ENCODE measurements around the gene CSNK1G2. TPM values are rescaled to one million over a fixed set of nuclear protein-coding genes. Genes with fewer than 3 reads are reported as not detected.

CSNK1G2 gene
- total RNA-seq, 2 experiments from 2014 or later, result 122 to 127 TPM

DNA sequence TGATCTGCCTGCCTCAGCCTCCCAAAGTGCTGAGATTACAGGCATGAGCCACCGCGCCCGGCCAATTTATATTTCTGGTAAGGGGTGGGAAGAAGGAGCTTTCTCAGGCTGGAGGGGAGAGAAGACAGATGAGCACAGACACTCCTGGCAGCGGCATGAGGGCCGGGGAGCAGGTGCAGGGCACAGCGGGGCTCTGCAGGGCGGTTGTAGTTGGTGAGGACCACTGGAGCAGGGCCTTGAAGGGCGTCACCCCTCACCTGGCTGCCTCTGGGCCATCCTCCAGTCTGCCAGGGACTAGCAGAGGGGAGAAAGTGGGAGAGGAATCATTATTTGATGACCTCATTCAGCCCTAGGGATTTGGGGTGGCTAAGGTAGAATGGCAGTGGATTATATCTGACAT is 8.6 kb upstream of the CSNK1G2 start:
- ATAC-seq (ENCODE audit: poor library complexity) (no peak), DNase-seq (no peak)
- Mint-ChIP-seq H3K4me3 (no peak overlapping the region), H3K9me3 (no peaks in the 10 kb centered on the region), H3K4me1 (ENCODE audit: low read depth) (peaks cover 39% of the 10 kb centered on the region), H3K36me3 (ENCODE audit: low read depth) (no peaks in the 10 kb centered on the region), H3K27ac (no peak overlapping the region), H3K27me3 (no peaks in the 10 kb centered on the region)
- Histone ChIP-seq H3K9me3 (ENCODE audit: control insufficient read depth in 1 of 2, insufficient read depth in 1 of 2, low read length in 2 of 2) (peaks cover 0 to 17% of the 10 kb centered on the region in 2 experiments), H3K4me1 (ENCODE audit: insufficient read depth, low read length) (peaks cover 30% of the 10 kb centered on the region), H3K36me3 (ENCODE audit: insufficient read depth, low read length) (no peaks in the 10 kb centered on the region), H3K4me3 (ENCODE audit: low read length) (no peak overlapping the region), H3K27me3 (ENCODE audit: control insufficient read depth in 1 of 2, insufficient read depth in 2 of 2, low read length in 2 of 2) (no peaks in the 10 kb centered on the region), H3K27ac (ENCODE audit: low read depth in 1 of 2, low read length in 2 of 2) (no peak overlapping the region)
- TF ChIP-seq, protein P1, sequence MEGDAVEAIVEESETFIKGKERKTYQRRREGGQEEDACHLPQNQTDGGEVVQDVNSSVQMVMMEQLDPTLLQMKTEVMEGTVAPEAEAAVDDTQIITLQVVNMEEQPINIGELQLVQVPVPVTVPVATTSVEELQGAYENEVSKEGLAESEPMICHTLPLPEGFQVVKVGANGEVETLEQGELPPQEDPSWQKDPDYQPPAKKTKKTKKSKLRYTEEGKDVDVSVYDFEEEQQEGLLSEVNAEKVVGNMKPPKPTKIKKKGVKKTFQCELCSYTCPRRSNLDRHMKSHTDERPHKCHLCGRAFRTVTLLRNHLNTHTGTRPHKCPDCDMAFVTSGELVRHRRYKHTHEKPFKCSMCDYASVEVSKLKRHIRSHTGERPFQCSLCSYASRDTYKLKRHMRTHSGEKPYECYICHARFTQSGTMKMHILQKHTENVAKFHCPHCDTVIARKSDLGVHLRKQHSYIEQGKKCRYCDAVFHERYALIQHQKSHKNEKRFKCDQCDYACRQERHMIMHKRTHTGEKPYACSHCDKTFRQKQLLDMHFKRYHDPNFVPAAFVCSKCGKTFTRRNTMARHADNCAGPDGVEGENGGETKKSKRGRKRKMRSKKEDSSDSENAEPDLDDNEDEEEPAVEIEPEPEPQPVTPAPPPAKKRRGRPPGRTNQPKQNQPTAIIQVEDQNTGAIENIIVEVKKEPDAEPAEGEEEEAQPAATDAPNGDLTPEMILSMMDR (IDR thresholded peaks at IDR 0.05), result no peak
- CTCF ChIA-PET, result interaction anchor here (1.1 kb wide), 1 partner anchor 9 kb away, joined by 5 read pairs; no protein-coding TSS in a partner anchor
- intact Hi-C loops (cut with DNase I, micrococcal nuclease), result no loop called here
- POLR2A ChIA-PET, result no interaction called here

DNA sequence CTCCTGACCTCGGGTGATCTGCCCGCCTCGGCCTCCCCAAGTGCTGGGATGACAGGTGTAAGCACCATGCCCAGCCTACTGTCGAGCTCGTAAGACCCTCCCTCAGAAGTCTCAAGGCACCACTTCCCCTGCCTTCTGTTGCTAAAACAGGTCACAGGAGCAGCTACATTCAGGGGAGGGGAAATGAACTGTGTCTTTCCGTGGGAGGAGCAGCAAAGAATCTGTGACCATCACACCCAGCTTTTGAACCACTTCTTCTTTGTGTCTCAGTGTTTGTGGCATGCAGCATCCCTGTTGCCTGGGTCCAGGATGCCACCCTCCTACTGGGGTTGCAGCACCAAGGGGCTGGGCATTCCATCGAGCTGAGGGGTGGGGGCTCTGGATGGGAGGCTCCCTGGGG is 7.7 kb upstream of the CSNK1G2 start:
- TF ChIP-seq, protein P1 (IDR thresholded peaks at IDR 0.05), result no peak
- Mint-ChIP-seq H3K36me3 (ENCODE audit: low read depth) (no peaks in the 10 kb centered on the region), H3K4me3 (no peak overlapping the region), H3K4me1 (ENCODE audit: low read depth) (peaks cover 31% of the 10 kb centered on the region), H3K9me3 (no peaks in the 10 kb centered on the region), H3K27ac (no peak overlapping the region), H3K27me3 (no peaks in the 10 kb centered on the region)
- Histone ChIP-seq H3K27me3 (ENCODE audit: control insufficient read depth in 1 of 2, insufficient read depth in 2 of 2, low read length in 2 of 2) (no peaks in the 10 kb centered on the region), H3K9me3 (ENCODE audit: control insufficient read depth in 1 of 2, insufficient read depth in 1 of 2, low read length in 2 of 2) (peaks cover 0 to 17% of the 10 kb centered on the region in 2 experiments), H3K4me3 (ENCODE audit: low read length) (no peak overlapping the region), H3K36me3 (ENCODE audit: insufficient read depth, low read length) (no peaks in the 10 kb centered on the region), H3K27ac (ENCODE audit: low read depth in 1 of 2, low read length in 2 of 2) (no peak overlapping the region), H3K4me1 (ENCODE audit: insufficient read depth, low read length) (peaks cover 22% of the 10 kb centered on the region)
- ChIA-PET POLR2A (interaction anchor here (0.6 kb wide), 1 partner anchor 307 kb away, joined by 3 read pairs; no protein-coding TSS in a partner anchor), CTCF (interaction anchor here (1.1 kb wide), 1 partner anchor 10 kb away, joined by 5 read pairs; no protein-coding TSS in a partner anchor)
- DNase-seq (no peak), ATAC-seq (ENCODE audit: poor library complexity) (no peak)
- intact Hi-C loops (cut with DNase I, micrococcal nuclease), result no loop called here

DNA sequence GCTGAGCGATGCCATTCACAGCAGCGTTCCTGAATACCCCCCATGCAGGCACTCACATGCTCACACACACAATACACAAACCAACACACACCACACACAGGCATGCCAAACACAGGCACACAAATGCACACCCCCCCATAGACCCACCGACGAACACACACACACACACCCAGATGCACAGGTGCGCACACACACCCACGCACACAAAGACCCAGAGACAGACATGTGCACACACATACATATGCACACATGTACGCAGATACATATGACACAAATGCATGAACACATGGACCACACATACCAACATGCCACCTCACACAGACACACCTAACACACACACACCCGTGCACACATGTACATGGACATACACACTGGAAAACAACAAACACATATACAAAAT is 7.0 kb upstream of the CSNK1G2 start:
- H3K4me3 ChIP-seq (ENCODE audit: low read length), result no peak overlapping the region
- Mint-ChIP-seq H3K4me3 (no peak overlapping the region), H3K36me3 (ENCODE audit: low read depth) (no peaks in the 10 kb centered on the region), H3K4me1 (ENCODE audit: low read depth) (peaks cover 30% of the 10 kb centered on the region), H3K27ac (peak overlapping the region; percentile 0), H3K9me3 (no peaks in the 10 kb centered on the region), H3K27me3 (no peaks in the 10 kb centered on the region)
- TF ChIP-seq, protein P1 (IDR thresholded peaks at IDR 0.05), result no peak
- ChIA-PET CTCF (no interaction called here), POLR2A (interaction anchor here (0.6 kb wide), 1 partner anchor 306 kb away, joined by 3 read pairs; no protein-coding TSS in a partner anchor)
- no peak for ATAC-seq (ENCODE audit: poor library complexity)
- DNase-seq, result no peak
- H3K27ac ChIP-seq (ENCODE audit: low read depth in 1 of 2, low read length in 2 of 2), result no peak overlapping the region
- peaks cover 0 to 17% of the 10 kb centered on the region in 2 experiments for H3K9me3 ChIP-seq (ENCODE audit: control insufficient read depth in 1 of 2, insufficient read depth in 1 of 2, low read length in 2 of 2)
- intact Hi-C loops (cut with DNase I, micrococcal nuclease), result no loop called here
- H3K27me3 ChIP-seq (ENCODE audit: control insufficient read depth in 1 of 2, insufficient read depth in 2 of 2, low read length in 2 of 2), result no peaks in the 10 kb centered on the region
- H3K36me3 ChIP-seq (ENCODE audit: insufficient read depth, low read length), result no peaks in the 10 kb centered on the region
- H3K4me1 ChIP-seq (ENCODE audit: insufficient read depth, low read length), result peaks cover 17% of the 10 kb centered on the region

Measured in CD4-positive, alpha-beta T cell (primary cell).